PC-9 (cell line): ENCODE data around the gene TPRG1.

Source experiments
- CTCF ChIP-seq: fragments of 200-600 bp; sonication (generic); conservative IDR thresholded peaks from 2 replicates; pipeline ENCODE4 v1.6.1; 2017; ENCODE audit warnings: mixed run types, antibody characterized with exemption, mild to moderate bottlenecking, moderate library complexity
- EZH2 ChIP-seq: fragments of 200-600 bp; sonication (generic); IDR thresholded peaks from 2 replicates; pipeline ENCODE4 v1.8.0; 2017; ENCODE audit warnings: antibody characterized with exemption, low read depth

GRCh38 chr3:189260556-189261493, 89.1 kb downstream of the TPRG1 start:
- TF ChIP-seq CTCF (no peak), EZH2 (no peak)
